PC-9 (cell line): ENCODE data around the gene MEX3A. TPM values are rescaled to one million over a fixed set of nuclear protein-coding genes. Genes with fewer than 3 reads are reported as not detected.

ENCODE experiments used
- BruUV-seq: library from RNA; stranded (reverse); fragments of 400-500 nt; replicated peaks from 2 replicates; lab custom pipeline; 2021; lab: Mats Ljungman, UMichigan
- CTCF ChIA-PET: fragments of 300-600 bp; sonication (Branson Sonifier 250); formaldehyde crosslinking; loops from one replicate; lab custom pipeline; 2022; ENCODE audit warnings: antibody characterized with exemption; lab: Charles Lee
- POLR2A ChIA-PET: fragments of 300-600 bp; sonication (Branson Sonifier 250); formaldehyde crosslinking; loops from one replicate; lab custom pipeline; 2022; ENCODE audit warnings: antibody characterized with exemption; ENCODE audit not compliant: unreplicated experiment; lab: Charles Lee
- DNase-seq, 2 experiments: peaks; one replicate each; pipeline versions ENCODE4 v3.0.0 to v3.0.0-alpha.2; 2015 to 2022; ENCODE audit warnings: mixed read lengths in 1 of 2
- H2AFZ ChIP-seq: fragments of 200-600 bp; sonication (generic); 2 replicates; pipeline ENCODE4 v1.8.1; 2017; ENCODE audit warnings: antibody characterized with exemption
- H3F3A ChIP-seq: fragments of 200-600 bp; sonication (generic); 2 replicates; pipeline ENCODE4 v1.8.1; 2017; ENCODE audit warnings: antibody characterized with exemption, mild to moderate bottlenecking, low read depth; ENCODE audit not compliant: insufficient read depth
- H3K27ac ChIP-seq: fragments of 200-600 bp; sonication (generic); 2 replicates; pipeline ENCODE4 v1.6.1; 2016; ENCODE audit warnings: mixed run types
- H3K27me3 ChIP-seq: fragments of 200-600 bp; sonication (generic); 2 replicates; pipeline ENCODE4 v1.6.1; 2016; ENCODE audit warnings: low read depth, mixed run types; ENCODE audit not compliant: insufficient read depth
- H3K36me3 ChIP-seq: fragments of 200-600 bp; sonication (generic); 2 replicates; pipeline ENCODE4 v1.6.1; 2016; ENCODE audit warnings: low read depth, mixed run types
- H3K4me1 ChIP-seq: fragments of 200-600 bp; sonication (generic); replicated peaks from 2 replicates; pipeline ENCODE4 v1.6.1; 2016; ENCODE audit warnings: mixed run types; ENCODE audit not compliant: insufficient read depth
- H3K4me2 ChIP-seq: fragments of 200-600 bp; sonication (generic); 2 replicates; pipeline ENCODE4 v1.6.1; 2017; ENCODE audit warnings: mixed run types
- H3K4me3 ChIP-seq: fragments of 200-600 bp; sonication (generic); 2 replicates; pipeline ENCODE4 v1.6.1; 2016; ENCODE audit warnings: mixed run types
- H3K79me2 ChIP-seq: fragments of 200-600 bp; sonication (generic); 2 replicates; pipeline ENCODE4 v1.6.1; 2017; ENCODE audit warnings: low read depth, mixed run types
- H3K9me2 ChIP-seq: fragments of 200-600 bp; sonication (generic); 2 replicates; pipeline ENCODE4 v1.8.1; 2017; ENCODE audit warnings: mild to moderate bottlenecking; ENCODE audit not compliant: insufficient read depth
- H3K9me3 ChIP-seq: fragments of 200-600 bp; sonication (generic); 2 replicates; pipeline ENCODE4 v1.8.1; 2016; ENCODE audit warnings: low read depth; ENCODE audit not compliant: insufficient read depth
- H4K20me1 ChIP-seq: fragments of 200-600 bp; sonication (generic); 2 replicates; pipeline ENCODE4 v1.8.1; 2017; ENCODE audit not compliant: insufficient read depth
- EZH2 ChIP-seq: fragments of 200-600 bp; sonication (generic); IDR thresholded peaks from 2 replicates; pipeline ENCODE4 v1.8.0; 2017; ENCODE audit warnings: antibody characterized with exemption, low read depth
- intact Hi-C: fragments of 100-400 bp; cut with micrococcal nuclease; formaldehyde crosslinking; loops from one replicate; pipeline ENCODE4 v1.10.0; 2022; ENCODE audit not compliant: unreplicated experiment
- total RNA-seq: library from RNA; stranded (reverse); gene quantifications from 2 replicates; pipeline ENCODE4 v1.2.3, GENCODE V29; 2021
- TF ChIP-seq, protein P1 (sequence below): fragments of 200-600 bp; sonication (generic); conservative IDR thresholded peaks from 2 replicates; pipeline ENCODE4 v1.6.1; 2017; ENCODE audit warnings: mixed run types, antibody characterized with exemption, mild to moderate bottlenecking, moderate library complexity

The MEX3A gene
- total RNA-seq, 1 experiment from 2014 or later, result 7.2 TPM

DNA sequence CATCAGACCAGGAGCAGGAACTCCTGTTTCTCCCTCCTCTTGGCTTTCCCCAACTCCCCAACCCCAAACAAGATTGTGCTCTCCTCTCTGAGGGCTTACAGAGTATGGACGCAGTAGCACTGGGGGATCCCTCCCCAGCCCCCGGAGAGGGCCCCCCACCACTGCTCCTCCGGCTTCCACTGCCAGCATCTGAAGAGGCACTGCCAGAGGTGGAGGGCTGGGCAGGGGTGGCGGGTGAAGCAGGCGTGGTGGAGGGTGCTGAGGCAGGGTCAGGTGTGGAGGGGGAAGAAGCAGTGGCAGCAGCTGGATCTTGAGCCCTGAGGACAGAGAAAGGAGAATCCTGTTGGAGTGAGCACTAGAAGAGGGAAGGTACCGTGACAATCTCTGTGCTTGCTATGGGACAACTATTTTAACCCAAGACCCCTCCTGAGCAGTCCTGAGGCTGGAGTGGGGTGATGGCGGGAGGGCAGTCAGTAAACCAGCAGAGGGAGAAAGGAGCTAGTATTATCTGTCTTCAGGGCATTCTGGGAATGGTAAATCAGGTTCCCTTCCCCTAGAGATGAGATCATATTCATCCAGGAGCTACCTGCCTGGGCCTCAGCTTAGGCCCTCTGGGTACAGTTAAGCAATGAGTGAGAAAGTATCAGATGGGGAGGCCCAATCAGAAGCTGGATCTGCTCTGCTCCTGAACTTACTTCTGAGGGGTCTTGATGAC lies 31.1 kb downstream of the MEX3A start:
- Histone ChIP-seq H3K4me2 (no peak overlapping the region), H3K4me3 (no peak overlapping the region), H3K9me2 (no peaks in the 10 kb centered on the region), H4K20me1 (0 out of 2 replicates have a peak, but pooled peaks cover 6% of the 10 kb centered on the region), H3K4me1 (peaks cover 11% of the 10 kb centered on the region; the same call in 1 of the 2 replicates), H3K27me3 (no peaks in the 10 kb centered on the region), H3K36me3 (0 out of 2 replicates have a peak, but pooled peaks cover 9% of the 10 kb centered on the region), H3F3A (peaks cover 6% of the 10 kb centered on the region), H3K79me2 (peaks cover 38% of the 10 kb centered on the region), H2AFZ (no peak overlapping the region), H3K27ac (no peak overlapping the region), H3K9me3 (no peaks in the 10 kb centered on the region)
- ChIA-PET CTCF (interaction anchor here (0.6 kb wide), 1 partner anchor 42 kb away, joined by 15 read pairs; no protein-coding TSS in a partner anchor), POLR2A (no interaction called here)
- no TSS peak for BruUV-seq
- intact Hi-C loops, result no loop called here
- no peak for DNase-seq
- no peak for TF ChIP-seq EZH2
- TF ChIP-seq, protein P1, sequence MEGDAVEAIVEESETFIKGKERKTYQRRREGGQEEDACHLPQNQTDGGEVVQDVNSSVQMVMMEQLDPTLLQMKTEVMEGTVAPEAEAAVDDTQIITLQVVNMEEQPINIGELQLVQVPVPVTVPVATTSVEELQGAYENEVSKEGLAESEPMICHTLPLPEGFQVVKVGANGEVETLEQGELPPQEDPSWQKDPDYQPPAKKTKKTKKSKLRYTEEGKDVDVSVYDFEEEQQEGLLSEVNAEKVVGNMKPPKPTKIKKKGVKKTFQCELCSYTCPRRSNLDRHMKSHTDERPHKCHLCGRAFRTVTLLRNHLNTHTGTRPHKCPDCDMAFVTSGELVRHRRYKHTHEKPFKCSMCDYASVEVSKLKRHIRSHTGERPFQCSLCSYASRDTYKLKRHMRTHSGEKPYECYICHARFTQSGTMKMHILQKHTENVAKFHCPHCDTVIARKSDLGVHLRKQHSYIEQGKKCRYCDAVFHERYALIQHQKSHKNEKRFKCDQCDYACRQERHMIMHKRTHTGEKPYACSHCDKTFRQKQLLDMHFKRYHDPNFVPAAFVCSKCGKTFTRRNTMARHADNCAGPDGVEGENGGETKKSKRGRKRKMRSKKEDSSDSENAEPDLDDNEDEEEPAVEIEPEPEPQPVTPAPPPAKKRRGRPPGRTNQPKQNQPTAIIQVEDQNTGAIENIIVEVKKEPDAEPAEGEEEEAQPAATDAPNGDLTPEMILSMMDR, result no peak

DNA sequence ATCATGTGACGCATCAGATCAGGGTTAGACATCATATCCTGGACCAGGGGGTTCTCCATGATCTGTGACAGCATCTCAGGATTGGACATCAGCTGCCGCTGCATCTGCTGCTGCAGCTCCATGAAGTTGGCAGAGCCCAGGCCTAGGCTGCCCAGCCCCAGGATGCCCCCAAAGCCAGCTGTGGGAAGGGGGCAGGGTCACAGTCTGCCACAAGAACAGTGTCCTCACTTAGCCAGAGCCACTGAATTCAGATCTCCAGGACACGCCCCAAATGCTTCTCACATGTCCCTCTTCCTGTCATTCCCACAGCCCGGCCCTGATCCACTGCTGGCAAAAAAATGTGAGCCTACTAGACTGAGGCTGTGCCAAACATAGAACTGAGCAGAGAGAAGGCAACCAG lies 31.9 kb downstream of the MEX3A start:
- ChIA-PET POLR2A (no interaction called here), CTCF (no interaction called here)
- no peaks in the 10 kb centered on the region for H3K9me2 ChIP-seq
- intact Hi-C loops, result no loop called here
- H3K9me3 ChIP-seq, result no peaks in the 10 kb centered on the region
- TF ChIP-seq EZH2, result no peak
- TF ChIP-seq, protein P1, result no peak
- peaks cover 5% of the 10 kb centered on the region; the same call in 1 of the 2 replicates for H3K4me1 ChIP-seq
- 0 out of 2 replicates have a peak, but pooled peaks cover 9% of the 10 kb centered on the region for H3K36me3 ChIP-seq
- no peak overlapping the region for H3K4me2 ChIP-seq
- DNase-seq, result no peak
- H3K4me3 ChIP-seq, result no peak overlapping the region
- peaks cover 34% of the 10 kb centered on the region for H3K79me2 ChIP-seq
- H3K27me3 ChIP-seq, result no peaks in the 10 kb centered on the region
- H3K27ac ChIP-seq, result no peak overlapping the region
- BruUV-seq, result no TSS peak
- 0 out of 2 replicates have a peak, but pooled peaks cover 6% of the 10 kb centered on the region for H4K20me1 ChIP-seq
- H2AFZ ChIP-seq, result no peak overlapping the region
- H3F3A ChIP-seq, result peaks cover 6% of the 10 kb centered on the region

DNA sequence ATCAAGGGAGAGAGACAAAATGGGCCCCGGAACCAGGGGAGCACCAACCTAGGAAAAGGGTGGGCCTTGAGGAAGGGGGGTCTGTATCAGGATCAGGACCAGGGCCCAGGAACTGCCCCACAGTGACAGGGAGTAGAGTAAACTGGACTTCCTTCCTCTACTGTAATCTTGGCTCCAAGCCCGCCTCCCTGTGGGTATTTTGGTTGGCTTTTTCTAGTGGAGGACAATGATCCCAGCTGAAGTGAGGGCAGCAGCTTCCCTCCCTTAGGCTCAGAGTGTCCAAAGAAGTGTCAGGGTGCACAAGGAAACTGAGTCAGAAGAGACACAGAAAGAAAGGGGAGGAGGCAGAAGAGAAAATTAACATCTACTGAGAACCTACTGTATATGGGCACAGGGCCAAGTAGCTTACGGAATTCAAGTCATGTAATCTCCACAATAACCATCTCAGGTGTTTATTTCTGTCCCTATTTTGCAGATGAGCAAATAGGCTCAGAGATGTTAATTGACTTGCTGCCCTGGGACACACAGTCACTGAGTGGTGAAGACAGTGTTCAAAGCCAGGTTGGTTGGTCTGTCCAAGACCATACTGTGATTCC lies 33.5 kb downstream of the MEX3A start:
- Histone ChIP-seq H3K9me3 (no peaks in the 10 kb centered on the region), H3F3A (peaks cover under 1% of the 10 kb centered on the region; the same call in 1 of the 2 replicates), H3K4me1 (0 out of 2 replicates have a peak, but pooled peaks cover 4% of the 10 kb centered on the region), H3K4me3 (no peak overlapping the region), H2AFZ (no peak overlapping the region), H3K27ac (no peak overlapping the region), H3K4me2 (no peak overlapping the region), H3K27me3 (no peaks in the 10 kb centered on the region), H4K20me1 (0 out of 2 replicates have a peak, but pooled peaks cover 6% of the 10 kb centered on the region), H3K79me2 (peaks cover 27% of the 10 kb centered on the region), H3K36me3 (0 out of 2 replicates have a peak, but pooled peaks cover 9% of the 10 kb centered on the region), H3K9me2 (no peaks in the 10 kb centered on the region)
- ChIA-PET CTCF (no interaction called here), POLR2A (no interaction called here)
- TF ChIP-seq, protein P1, result no peak
- no peak for TF ChIP-seq EZH2
- BruUV-seq, result no TSS peak
- intact Hi-C loops, result no loop called here
- DNase-seq, result no peak
